Measurements from ENCODE around the gene SYMPK.

The SYMPK gene

GRCh38 chr19:45798995-45799517 is 63.9 kb downstream of the SYMPK start (continued):
- TF ChIP-seq TCF7L2 (IDR thresholded peaks at IDR 0.05; ENCODE audit: borderline replicate concordance, low read depth, low read length) (no peak), ZBTB8A (tag by site-specific recombination; IDR thresholded peaks at IDR 0.05) (peak; percentile 61), SP7 (tag by site-specific recombination; IDR thresholded peaks at IDR 0.05) (no peak), KLF7 (tag by site-specific recombination; IDR thresholded peaks at IDR 0.05; ENCODE audit: borderline replicate concordance) (no peak), ZNF514 (tag by site-specific recombination; IDR thresholded peaks at IDR 0.05) (no peak), ZSCAN16 (tag by site-specific recombination; IDR thresholded peaks at IDR 0.05) (no peak), ZNF629 (tag by site-specific recombination; IDR thresholded peaks at IDR 0.05) (no peak), HIC1 (tag by site-specific recombination; IDR thresholded peaks at IDR 0.05) (no peak), ZNF785 (tag by site-specific recombination; IDR thresholded peaks at IDR 0.05) (no peak), OVOL3 (tag by site-specific recombination; IDR thresholded peaks at IDR 0.05) (no peak), ZNF169 (tag by site-specific recombination; IDR thresholded peaks at IDR 0.05) (no peak), YY1 (tag by site-specific recombination; IDR thresholded peaks at IDR 0.05) (no peak), ZNF157 (tag by site-specific recombination; IDR thresholded peaks at IDR 0.05) (no peak), INSM2 (tag by site-specific recombination; IDR thresholded peaks at IDR 0.05) (no peak), ZNF843 (tag by site-specific recombination; IDR thresholded peaks at IDR 0.05) (no peak), REPIN1 (tag by site-specific recombination; IDR thresholded peaks at IDR 0.05; ENCODE audit: low read depth) (no peak), ZNF654 (tag by site-specific recombination; IDR thresholded peaks at IDR 0.05; ENCODE audit: low read depth) (peak; percentile 56), ZNF184 (tag by site-specific recombination; IDR thresholded peaks at IDR 0.05) (no peak), ZBTB7A (tag by site-specific recombination; IDR thresholded peaks at IDR 0.05; ENCODE audit: low read depth) (no peak), OSR2 (tag by site-specific recombination; IDR thresholded peaks at IDR 0.05) (no peak), ZBTB10 (tag by site-specific recombination; IDR thresholded peaks at IDR 0.05) (no peak), ZNF18 (tag by site-specific recombination; IDR thresholded peaks at IDR 0.05) (0 out of 2 replicates have a peak, but pooled peaks have one; percentile 52), SALL2 (tag by site-specific recombination; IDR thresholded peaks at IDR 0.05; ENCODE audit: borderline replicate concordance) (no peak), ZNF398 (tag by site-specific recombination; IDR thresholded peaks at IDR 0.05) (peak; percentile 86), ZNF610 (tag by site-specific recombination; IDR thresholded peaks at IDR 0.05; ENCODE audit: borderline replicate concordance) (no peak), REST (tag by site-specific recombination; IDR thresholded peaks at IDR 0.05) (no peak)

All from HEK293 (cell line).